Esophagus squamous epithelium (tissue), 5 donors: ENCODE data around the gene ELF4. TPM values are rescaled to one million over a fixed set of nuclear protein-coding genes. Genes with fewer than 3 reads are reported as not detected.
A peak's percentile ranks its signal among the peaks of the same experiment; 100 is the strongest.

Source experiments
- DNase-seq: peaks from one replicate; lab custom pipeline; 2025; lab: John Stamatoyannopoulos, UW
- H3K27ac ChIP-seq, 4 donors: fragments of 200-600 bp; sonication (generic); one replicate each; pipeline ENCODE4 v1.5.1; 2016 to 2019; ENCODE audit warnings: mild to moderate bottlenecking in 1 of 4
- H3K27me3 ChIP-seq, 4 donors: fragments of 200-600 bp; sonication (generic); 1 replicate in 3 of 4; 2 replicates in 1 of 4; pipeline versions ENCODE4 v1.5.1 to v1.6.0; 2017 to 2021; ENCODE audit warnings: antibody characterized with exemption in 1 of 4
- H3K36me3 ChIP-seq, 3 donors: fragments of 200-600 bp; sonication (generic); one replicate each; pipeline ENCODE4 v1.5.1; 2016 to 2019
- H3K4me1 ChIP-seq, 3 donors: fragments of 200-600 bp; sonication (generic); one replicate each; pipeline ENCODE4 v1.5.1; 2017 to 2019
- H3K4me3 ChIP-seq, 4 donors: fragments of 200-600 bp; sonication (generic); 1 replicate in 3 of 4; 2 replicates in 1 of 4; pipeline ENCODE4 v1.5.1; 2016 to 2019; ENCODE audit warnings: mild to moderate bottlenecking in 2 of 4, moderate library complexity in 1 of 4
- H3K9me3 ChIP-seq, 3 donors: fragments of 200-600 bp; sonication (generic); one replicate each; pipeline ENCODE4 v1.5.1; 2016 to 2019
- CTCF ChIP-seq, 6 experiments: fragments of 450-650 bp in 4 of 6; fragments of 200-600 bp in 2 of 6; sonication (generic) in 2 of 6; IDR thresholded peaks; one replicate each; pipeline ENCODE4 v1.5.1; 2016 to 2019; ENCODE audit warnings: antibody characterized with exemption in 6 of 6, mild to moderate bottlenecking in 4 of 6, moderate library complexity in 4 of 6
- POLR2A ChIP-seq, 4 donors: fragments of 450-650 bp; IDR thresholded peaks; one replicate each; pipeline ENCODE4 v1.6.1; 2017; ENCODE audit warnings: antibody characterized with exemption in 4 of 4, mild to moderate bottlenecking in 4 of 4, moderate library complexity in 3 of 4
- WGBS, 2 donors: methylation state at CpG; one replicate each; pipeline ENCODE4 v1.1.5; 2018; 5-methylcytosine and 5-hydroxymethylcytosine counted together
- intact Hi-C: fragments of 100-400 bp; cut with DNase I; formaldehyde crosslinking; loops from one replicate; pipeline ENCODE4 v1.15.0; 2022
- total RNA-seq, 4 donors: library from RNA; depleted of rRNA; stranded (reverse); fragments of >200 nt; gene quantifications; one replicate each; pipeline ENCODE4 v1.1.0, GENCODE V29; 2016
- donor health status: DM: yes; HTN: yes; CAD: no.

The ELF4 gene
- total RNA-seq, 4 donors from 2014 or later = 9.2 to 14.1 (median 12.5) TPM

GRCh38 chrX:130025256-130025655 is 85.0 kb downstream of the ELF4 start:
- Histone ChIP-seq H3K27ac (no peak overlapping the region), H3K9me3 (no peaks in the 10 kb centered on the region), H3K4me1 (peaks cover 0 to 12% (median 0%) of the 10 kb centered on the region in 3 donors), H3K36me3 (peaks cover 0 to 72% (median 0%) of the 10 kb centered on the region in 3 donors), H3K27me3 (no peaks in the 10 kb centered on the region), H3K4me3 (no peak overlapping the region)
- intact Hi-C loops = loop anchor here (10.0 kb wide), 1 partner anchor 100 kb away; no protein-coding TSS in a partner anchor
- WGBS, 2 donors = 79 to 98% methylated on average over 6 to 13 of the region's 19 CpGs
- TF ChIP-seq POLR2A (IDR thresholded peaks at IDR 0.05) (no peak), CTCF (IDR thresholded peaks at IDR 0.05) (no peak)
- no peak for DNase-seq

- TF ChIP-seq POLR2A (IDR thresholded peaks at IDR 0.05) (no peak), CTCF (IDR thresholded peaks at IDR 0.05) (no peak)
- intact Hi-C loops = loop anchor here (10.0 kb wide), 1 partner anchor 99 kb away; no protein-coding TSS in a partner anchor
- Histone ChIP-seq H3K36me3 (peaks cover 0 to 60% (median 0%) of the 10 kb centered on the region in 3 donors), H3K9me3 (no peaks in the 10 kb centered on the region), H3K4me1 (peaks cover 0 to 12% (median 0%) of the 10 kb centered on the region in 3 donors), H3K27me3 (no peaks in the 10 kb centered on the region), H3K27ac (peak overlapping the region in 1 of 4 donors; percentile 29), H3K4me3 (no peak overlapping the region)
- WGBS, 2 donors = 28 to 34% methylated on average over 3 to 8 of the region's 9 CpGs
- DNase-seq = peak; percentile 27
Measured at GRCh38 chrX:130024127-130024526, 86.2 kb downstream of the ELF4 start.

- DNase-seq = no peak
- Histone ChIP-seq H3K36me3 (peaks cover 0 to 42% (median 0%) of the 10 kb centered on the region in 3 donors), H3K27me3 (no peaks in the 10 kb centered on the region), H3K9me3 (no peaks in the 10 kb centered on the region), H3K4me1 (peaks cover 0 to 12% (median 0%) of the 10 kb centered on the region in 3 donors), H3K4me3 (no peak overlapping the region), H3K27ac (no peak overlapping the region)
- intact Hi-C loops = loop anchor here (10.0 kb wide), 1 partner anchor 96 kb away; no protein-coding TSS in a partner anchor
- 74 to 79% methylated on average over 3 to 7 of the region's 15 CpGs for WGBS, 2 donors
- TF ChIP-seq POLR2A (IDR thresholded peaks at IDR 0.05) (no peak), CTCF (IDR thresholded peaks at IDR 0.05) (no peak)
Measured at GRCh38 chrX:130020661-130021324, 89.5 kb downstream of the ELF4 start.

GRCh38 chrX:130018143-130018542 is 92.2 kb downstream of the ELF4 start:
- WGBS, 2 donors = 78 to 93% methylated on average over 1 of the region's 1 CpG
- TF ChIP-seq CTCF (IDR thresholded peaks at IDR 0.05) (no peak), POLR2A (IDR thresholded peaks at IDR 0.05) (no peak)
- no peak for DNase-seq
- intact Hi-C loops = no loop called here
- H3K9me3 ChIP-seq = no peaks in the 10 kb centered on the region
- no peaks in the 10 kb centered on the region for H3K27me3 ChIP-seq
- H3K36me3 ChIP-seq = peaks cover 0 to 54% (median 4%) of the 10 kb centered on the region in 3 donors
- H3K4me3 ChIP-seq = no peak overlapping the region
- no peaks in the 10 kb centered on the region for H3K4me1 ChIP-seq
- H3K27ac ChIP-seq = no peak overlapping the region

GRCh38 chrX:130015181-130015580 is 95.1 kb downstream of the ELF4 start:
- WGBS, 2 donors = 86% methylated on average over 12 of the region's 15 CpGs; no CpG with 5 or more reads in 1 of the 2 donors
- no peaks in the 10 kb centered on the region for H3K4me1 ChIP-seq
- no peaks in the 10 kb centered on the region for H3K27me3 ChIP-seq
- no peak for DNase-seq
- peaks cover 0 to 39% (median 4%) of the 10 kb centered on the region in 3 donors for H3K36me3 ChIP-seq
- no peak overlapping the region for H3K27ac ChIP-seq
- TF ChIP-seq CTCF (IDR thresholded peaks at IDR 0.05) = no peak
- TF ChIP-seq POLR2A (IDR thresholded peaks at IDR 0.05) = no peak
- H3K4me3 ChIP-seq = no peak overlapping the region
- intact Hi-C loops = no loop called here
- no peaks in the 10 kb centered on the region for H3K9me3 ChIP-seq
